Measurements from ENCODE around the gene B3GALNT1. TPM values are rescaled to one million over a fixed set of nuclear protein-coding genes. Genes with fewer than 3 reads are reported as not detected.

The B3GALNT1 gene
- total RNA-seq, 1 experiment from 2014 or later, result 13.2 TPM

DNA sequence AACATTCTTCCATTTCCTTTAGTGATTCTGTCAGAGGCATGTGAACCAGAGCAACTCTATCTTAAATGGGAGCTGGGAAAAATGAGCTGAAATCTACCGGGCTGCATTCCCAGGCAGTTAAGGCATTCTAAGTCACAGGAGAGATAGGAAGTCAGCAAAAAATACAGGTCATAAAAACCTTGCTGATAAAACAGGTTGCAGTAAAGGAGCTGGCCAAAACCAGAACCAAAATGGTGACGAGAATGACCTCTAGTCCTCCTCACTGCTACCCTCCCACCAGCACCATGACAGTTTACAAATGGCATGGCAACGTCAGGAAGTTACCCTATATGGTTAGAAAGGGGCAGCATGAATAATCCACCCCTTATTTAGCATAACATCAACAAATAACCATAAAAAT, 66.4 kb downstream of the B3GALNT1 start:
- Histone ChIP-seq H3T11ph (ENCODE audit: low read length) (no peak overlapping the region), H3K9me3 (ENCODE audit: control insufficient read depth, low read depth, low read length) (no peaks in the 10 kb centered on the region), H4K5ac (ENCODE audit: insufficient read length, low read depth, low read length) (no peak overlapping the region), H4K91ac (ENCODE audit: insufficient read length, low read depth, low read length) (no peak overlapping the region), H3K27me3 (ENCODE audit: insufficient read depth, low read length) (no peaks in the 10 kb centered on the region), H3K23ac (ENCODE audit: insufficient read length, low read depth, low read length) (no peak overlapping the region), H2BK120ac (ENCODE audit: low read depth, low read length, poor library complexity, severe bottlenecking) (no peak overlapping the region), H4K20me1 (ENCODE audit: control insufficient read depth, insufficient read depth, insufficient read length) (no peaks in the 10 kb centered on the region), H3K23me2 (ENCODE audit: insufficient read length, low read depth, low read length, poor library complexity, severe bottlenecking) (no peaks in the 10 kb centered on the region), H3K79me1 (ENCODE audit: insufficient read depth, low read depth, low read length, poor library complexity, severe bottlenecking) (no peaks in the 10 kb centered on the region), H3K4me1 (ENCODE audit: insufficient read depth, low read length) (no peaks in the 10 kb centered on the region), H3K4ac (ENCODE audit: low read depth, low read length) (no peak overlapping the region), H3K9ac (ENCODE audit: extremely low read depth, insufficient read length, low read length) (no peak overlapping the region), H3K18ac (ENCODE audit: insufficient read length, low read depth, low read length) (no peak overlapping the region), H2BK12ac (ENCODE audit: insufficient read length, low read depth, low read length) (no peak overlapping the region), H2BK15ac (ENCODE audit: low read depth, low read length) (no peak overlapping the region), H3K14ac (ENCODE audit: insufficient read depth, low read length) (no peak overlapping the region), H4K8ac (replicated peaks; ENCODE audit: insufficient read length, low read depth, low read length) (no peak overlapping the region), H2BK20ac (ENCODE audit: low read depth, low read length, poor library complexity, severe bottlenecking) (no peak overlapping the region), H3K27ac (ENCODE audit: insufficient read length, low read depth, low read length) (no peak overlapping the region), H3K56ac (ENCODE audit: insufficient read length, low read depth, low read length) (no peak overlapping the region), H2AK5ac (ENCODE audit: insufficient read length, low read length) (no peak overlapping the region), H3K79me2 (ENCODE audit: insufficient read depth, low read length) (no peaks in the 10 kb centered on the region), H2AFZ (ENCODE audit: low read length) (no peak overlapping the region), H3K4me2 (ENCODE audit: insufficient read depth, insufficient read length, low read length) (no peak overlapping the region), H2BK5ac (ENCODE audit: insufficient read length, low read length) (no peak overlapping the region)
- Mint-ChIP-seq H3K9me3 (peaks cover 3 to 6% of the 10 kb centered on the region in 2 experiments; a peak in 3 of 5 replicates), H3K36me3 (ENCODE audit: insufficient read depth in 1 of 3, low read depth in 3 of 3) (peaks cover 0 to 6% (median 5%) of the 10 kb centered on the region in 3 experiments; a peak in 4 of 7 replicates), H3K4me1 (peaks cover 11% of the 10 kb centered on the region in 2 experiments; a peak in 3 of 4 replicates), H3K27me3 (ENCODE audit: low read depth) (no peaks in the 10 kb centered on the region), H3K27ac (no peak overlapping the region; a peak in 1 of 7 replicates), H3K4me3 (no peak overlapping the region)
- DNase-seq, result no peak
- TF ChIP-seq, protein P1, sequence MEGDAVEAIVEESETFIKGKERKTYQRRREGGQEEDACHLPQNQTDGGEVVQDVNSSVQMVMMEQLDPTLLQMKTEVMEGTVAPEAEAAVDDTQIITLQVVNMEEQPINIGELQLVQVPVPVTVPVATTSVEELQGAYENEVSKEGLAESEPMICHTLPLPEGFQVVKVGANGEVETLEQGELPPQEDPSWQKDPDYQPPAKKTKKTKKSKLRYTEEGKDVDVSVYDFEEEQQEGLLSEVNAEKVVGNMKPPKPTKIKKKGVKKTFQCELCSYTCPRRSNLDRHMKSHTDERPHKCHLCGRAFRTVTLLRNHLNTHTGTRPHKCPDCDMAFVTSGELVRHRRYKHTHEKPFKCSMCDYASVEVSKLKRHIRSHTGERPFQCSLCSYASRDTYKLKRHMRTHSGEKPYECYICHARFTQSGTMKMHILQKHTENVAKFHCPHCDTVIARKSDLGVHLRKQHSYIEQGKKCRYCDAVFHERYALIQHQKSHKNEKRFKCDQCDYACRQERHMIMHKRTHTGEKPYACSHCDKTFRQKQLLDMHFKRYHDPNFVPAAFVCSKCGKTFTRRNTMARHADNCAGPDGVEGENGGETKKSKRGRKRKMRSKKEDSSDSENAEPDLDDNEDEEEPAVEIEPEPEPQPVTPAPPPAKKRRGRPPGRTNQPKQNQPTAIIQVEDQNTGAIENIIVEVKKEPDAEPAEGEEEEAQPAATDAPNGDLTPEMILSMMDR (conservative IDR thresholded peaks at IDR 0.05), result no peak
- WGBS (ENCODE audit: extremely low coverage, insufficient read length, low lambda C conversion rate), result no CpG with 5 or more reads among the region's 3 CpGs

Data from H9 (cell line).